H9 (cell line): ENCODE data around the gene PSPC1. TPM values are rescaled to one million over a fixed set of nuclear protein-coding genes. Genes with fewer than 3 reads are reported as not detected.

Experiments used
- DNase-seq: peaks from one replicate; pipeline ENCODE4 v3.0.0-alpha.2; 2017
- H2AFZ ChIP-seq: one replicate; pipeline ENCODE4 v1.6.1; 2013; ENCODE audit warnings: mild to moderate bottlenecking, low read length, control low read depth, moderate library complexity
- H2AK5ac ChIP-seq: 2 replicates; pipeline ENCODE4 v1.6.1; 2013; ENCODE audit warnings: low read length, control low read depth, mixed read lengths; ENCODE audit not compliant: insufficient read length
- H2BK120ac ChIP-seq: one replicate; pipeline ENCODE4 v1.6.1; 2013; ENCODE audit warnings: low read depth, mild to moderate bottlenecking, low read length, control low read depth, inconsistent platforms; ENCODE audit not compliant: poor library complexity, severe bottlenecking
- H2BK12ac ChIP-seq: 2 replicates; pipeline ENCODE4 v1.6.1; 2013; ENCODE audit warnings: low read length, control low read depth, mixed read lengths, low read depth; ENCODE audit not compliant: insufficient read length
- H2BK15ac ChIP-seq: 2 replicates; pipeline ENCODE4 v1.6.1; 2013; ENCODE audit warnings: low read depth, low read length, control low read depth
- H2BK20ac ChIP-seq: one replicate; pipeline ENCODE4 v1.6.1; 2013; ENCODE audit warnings: low read depth, mild to moderate bottlenecking, low read length, control low read depth, inconsistent platforms; ENCODE audit not compliant: poor library complexity, severe bottlenecking
- H2BK5ac ChIP-seq: 2 replicates; pipeline ENCODE4 v1.6.1; 2013; ENCODE audit warnings: low read length, control low read depth, mixed read lengths; ENCODE audit not compliant: insufficient read length
- H3K14ac ChIP-seq: 2 replicates; pipeline ENCODE4 v1.6.1; 2013; ENCODE audit warnings: low read length, control low read depth; ENCODE audit not compliant: insufficient read depth
- H3K18ac ChIP-seq: 2 replicates; pipeline ENCODE4 v1.6.1; 2013; ENCODE audit warnings: low read depth, mild to moderate bottlenecking, mixed read lengths, low read length, control low read depth; ENCODE audit not compliant: insufficient read length
- H3K23ac ChIP-seq: 2 replicates; pipeline ENCODE4 v1.6.1; 2013; ENCODE audit warnings: low read length, control low read depth, mixed read lengths, low read depth; ENCODE audit not compliant: insufficient read length
- H3K23me2 ChIP-seq: 2 replicates; pipeline ENCODE4 v1.6.1; 2013; ENCODE audit warnings: low read depth, mild to moderate bottlenecking, mixed read lengths, low read length, control low read depth; ENCODE audit not compliant: insufficient read length, poor library complexity, severe bottlenecking
- H3K27ac ChIP-seq: 2 replicates; pipeline ENCODE4 v1.5.1; 2013; ENCODE audit warnings: low read length, control low read depth, mixed read lengths, low read depth; ENCODE audit not compliant: insufficient read length
- H3K27me3 ChIP-seq: 2 replicates; pipeline ENCODE4 v1.6.1; 2013; ENCODE audit warnings: low read length, control low read depth, inconsistent platforms; ENCODE audit not compliant: insufficient read depth
- H3K4ac ChIP-seq: 2 replicates; pipeline ENCODE4 v1.6.1; 2013; ENCODE audit warnings: low read depth, mild to moderate bottlenecking, control low read depth, inconsistent platforms, low read length, moderate library complexity
- H3K4me1 ChIP-seq: 2 replicates; pipeline ENCODE4 v1.6.1; 2013; ENCODE audit warnings: low read length, control low read depth, inconsistent platforms; ENCODE audit not compliant: insufficient read depth
- H3K4me2 ChIP-seq: 2 replicates; pipeline ENCODE4 v1.6.1; 2013; ENCODE audit warnings: low read length, control low read depth, mixed read lengths; ENCODE audit not compliant: insufficient read length, insufficient read depth
- H3K56ac ChIP-seq: 2 replicates; pipeline ENCODE4 v1.6.1; 2013; ENCODE audit warnings: low read depth, mild to moderate bottlenecking, mixed read lengths, low read length, control low read depth; ENCODE audit not compliant: insufficient read length
- H3K79me1 ChIP-seq: 2 replicates; pipeline ENCODE4 v1.6.1; 2013; ENCODE audit warnings: low read depth, mild to moderate bottlenecking, moderate library complexity, low read length, control low read depth, inconsistent platforms; ENCODE audit not compliant: insufficient read depth, poor library complexity, severe bottlenecking
- H3K79me2 ChIP-seq: 2 replicates; pipeline ENCODE4 v1.6.1; 2013; ENCODE audit warnings: low read length, control low read depth, inconsistent platforms; ENCODE audit not compliant: insufficient read depth
- H3K9ac ChIP-seq: 2 replicates; pipeline ENCODE4 v1.6.1; 2013; ENCODE audit warnings: low read length, control low read depth, mixed read lengths; ENCODE audit not compliant: insufficient read length; ENCODE audit errors: extremely low read depth
- H3K9me3 ChIP-seq: one replicate; pipeline ENCODE4 v1.6.1; 2013; ENCODE audit warnings: low read depth, low read length, inconsistent platforms; ENCODE audit not compliant: control insufficient read depth
- H3T11ph ChIP-seq: one replicate; pipeline ENCODE4 v1.6.1; 2013; ENCODE audit warnings: mild to moderate bottlenecking, low read length, control low read depth, inconsistent platforms
- H4K20me1 ChIP-seq: one replicate; pipeline ENCODE4 v1.6.1; 2013; ENCODE audit not compliant: control insufficient read depth, insufficient read length, insufficient read depth
- H4K5ac ChIP-seq: 2 replicates; pipeline ENCODE4 v1.6.1; 2013; ENCODE audit warnings: low read depth, mild to moderate bottlenecking, mixed read lengths, low read length, control low read depth; ENCODE audit not compliant: insufficient read length
- H4K8ac ChIP-seq: replicated peaks from 2 replicates; pipeline ENCODE4 v1.6.1; 2013; ENCODE audit warnings: low read length, control low read depth, mixed read lengths, low read depth; ENCODE audit not compliant: insufficient read length
- H4K91ac ChIP-seq: 2 replicates; pipeline ENCODE4 v1.6.1; 2013; ENCODE audit warnings: low read depth, mild to moderate bottlenecking, moderate library complexity, mixed read lengths, low read length, control low read depth; ENCODE audit not compliant: insufficient read length
- H3K27ac Mint-ChIP-seq, 3 experiments: 2 replicates in 2 of 3; 3 replicates in 1 of 3; pipeline ENCODE4 v1.8.0; 2020 to 2021; ENCODE audit warnings: mixed read lengths in 3 of 3, mild to moderate bottlenecking in 1 of 3, moderate library complexity in 1 of 3
- H3K27me3 Mint-ChIP-seq: 2 replicates; pipeline ENCODE4 v1.8.0; 2021; ENCODE audit warnings: low read depth, mild to moderate bottlenecking, moderate library complexity, mixed read lengths
- H3K36me3 Mint-ChIP-seq, 3 experiments: 2 replicates in 2 of 3; 3 replicates in 1 of 3; pipeline ENCODE4 v1.8.0; 2020 to 2021; ENCODE audit warnings: low read depth in 3 of 3, mixed read lengths in 3 of 3; ENCODE audit not compliant: insufficient read depth in 1 of 3
- H3K4me1 Mint-ChIP-seq, 2 experiments: 2 replicates each; pipeline ENCODE4 v1.8.0; 2020; ENCODE audit warnings: mixed read lengths in 2 of 2
- H3K4me3 Mint-ChIP-seq, 2 experiments: 2 replicates in 1 of 2; 3 replicates in 1 of 2; pipeline ENCODE4 v1.8.0; 2020 to 2021; ENCODE audit warnings: mild to moderate bottlenecking in 2 of 2, mixed read lengths in 2 of 2, moderate library complexity in 1 of 2
- H3K9me3 Mint-ChIP-seq, 2 experiments: 2 replicates in 1 of 2; 3 replicates in 1 of 2; pipeline ENCODE4 v1.8.0; 2020; ENCODE audit warnings: mild to moderate bottlenecking in 2 of 2, mixed read lengths in 2 of 2, moderate library complexity in 1 of 2
- CTCF ChIP-seq: fragments of 200-600 bp; sonication (generic); conservative IDR thresholded peaks from 3 replicates; pipeline ENCODE4 v1.8.0; 2021; ENCODE audit warnings: antibody characterized with exemption, mild to moderate bottlenecking
- WGBS: extraction: QIAGEN DNeasy Blood & Tissue Kit; methylation state at CpG from one replicate; pipeline ENCODE4 v1.1.7; 2013; ENCODE audit warnings: missing lambda C conversion rate, low lambda C conversion rate, mixed read lengths; ENCODE audit not compliant: insufficient read length; ENCODE audit errors: extremely low coverage; 5-methylcytosine and 5-hydroxymethylcytosine counted together
- total RNA-seq: library from RNA; stranded (reverse); gene quantifications from 2 replicates; pipeline ENCODE4 v1.2.1, GENCODE V29; 2021

The PSPC1 gene
- total RNA-seq, 1 experiment from 2014 or later = 134 TPM

- H3K23ac ChIP-seq = no peak overlapping the region
- H2AK5ac ChIP-seq = no peak overlapping the region
- no peak overlapping the region for H4K8ac ChIP-seq
- H3K4me3 Mint-ChIP-seq = no peak overlapping the region
- no peaks in the 10 kb centered on the region for H3K27me3 ChIP-seq
- no peak overlapping the region for H2AFZ ChIP-seq
- H3K9me3 Mint-ChIP-seq = no peaks in the 10 kb centered on the region
- H3K4me2 ChIP-seq = no peak overlapping the region
- no peaks in the 10 kb centered on the region for H3K9me3 ChIP-seq
- H3K18ac ChIP-seq = no peak overlapping the region
- peaks cover 7 to 14% of the 10 kb centered on the region in 2 experiments for H3K4me1 Mint-ChIP-seq
- TF ChIP-seq CTCF = no peak
- no peak overlapping the region for H2BK20ac ChIP-seq
- no peaks in the 10 kb centered on the region for H3K23me2 ChIP-seq
- no peak overlapping the region for H4K91ac ChIP-seq
- no peak overlapping the region for H2BK15ac ChIP-seq
- no peak overlapping the region for H3K4ac ChIP-seq
- no peak overlapping the region for H3K56ac ChIP-seq
- H3K9ac ChIP-seq = no peak overlapping the region
- H3K36me3 Mint-ChIP-seq = peaks cover 39 to 75% (median 70%) of the 10 kb centered on the region in 3 experiments
- peaks cover 16% of the 10 kb centered on the region for H3K79me1 ChIP-seq
- H3K4me1 ChIP-seq = no peaks in the 10 kb centered on the region; the same call in 1 of the 2 replicates
- H2BK120ac ChIP-seq = no peak overlapping the region
- no peak overlapping the region for H3K27ac ChIP-seq
- no peak overlapping the region for H3T11ph ChIP-seq
- no peak overlapping the region for H3K14ac ChIP-seq
- WGBS = no CpG with 5 or more reads among the region's 2 CpGs
- H3K79me2 ChIP-seq = peaks cover 52% of the 10 kb centered on the region
- no peak overlapping the region for H2BK5ac ChIP-seq
- no peaks in the 10 kb centered on the region for H4K20me1 ChIP-seq
- H4K5ac ChIP-seq = no peak overlapping the region
- no peak for DNase-seq
- H3K27ac Mint-ChIP-seq = peak overlapping the region in 1 of 3 experiments; percentile 58; a peak in 2 of 7 replicates
- no peaks in the 10 kb centered on the region for H3K27me3 Mint-ChIP-seq
- no peak overlapping the region for H2BK12ac ChIP-seq
Measured at GRCh38 chr13:19767966-19768365, 14.8 kb downstream of the PSPC1 start.
